GM12801 (cell line): Measurements from ENCODE around the gene MORN5.

Experiments
- CTCF ChIP-seq: IDR thresholded peaks from one replicate; pipeline ENCODE4 v1.5.1; 2011; ENCODE audit warnings: control low read depth; ENCODE audit not compliant: insufficient read length; ENCODE audit errors: extremely low read depth

Gene MORN5

GRCh38 chr9:122116040-122116439 lies 43.7 kb upstream of the MORN5 start:
- TF ChIP-seq CTCF = no peak

- TF ChIP-seq CTCF = no peak
These were observed 43.1 kb upstream of the MORN5 start for GRCh38 chr9:122116448-122117173.

GRCh38 chr9:122118343-122119165 lies 41.2 kb upstream of the MORN5 start:
- TF ChIP-seq CTCF = no peak

- TF ChIP-seq CTCF = no peak
These were observed 40.6 kb upstream of the MORN5 start for GRCh38 chr9:122119166-122119521.

- no peak for TF ChIP-seq CTCF
These were observed 40.0 kb upstream of the MORN5 start for GRCh38 chr9:122119721-122120120.

GRCh38 chr9:122120316-122121071 lies 39.2 kb upstream of the MORN5 start:
- no peak for TF ChIP-seq CTCF

- TF ChIP-seq CTCF = no peak
These were observed 38.3 kb upstream of the MORN5 start for GRCh38 chr9:122121391-122121790.
